Testis (tissue), 2 donors: Measurements from ENCODE around the gene IQSEC1.

Source experiments
- POLR2A ChIP-seq: fragments of 450-650 bp; IDR thresholded peaks from one replicate; pipeline ENCODE4 v1.6.1; 2017; ENCODE audit warnings: antibody characterized with exemption, mild to moderate bottlenecking, moderate library complexity
- TF ChIP-seq, protein P1 (sequence below), 3 experiments: fragments of 450-650 bp in 2 of 3; fragments of 200-600 bp in 1 of 3; sonication (generic) in 1 of 3; IDR thresholded peaks; one replicate each; pipeline ENCODE4 v1.5.1; 2016 to 2019; ENCODE audit warnings: antibody characterized with exemption in 3 of 3, mild to moderate bottlenecking in 2 of 3, moderate library complexity in 1 of 3

DNA sequence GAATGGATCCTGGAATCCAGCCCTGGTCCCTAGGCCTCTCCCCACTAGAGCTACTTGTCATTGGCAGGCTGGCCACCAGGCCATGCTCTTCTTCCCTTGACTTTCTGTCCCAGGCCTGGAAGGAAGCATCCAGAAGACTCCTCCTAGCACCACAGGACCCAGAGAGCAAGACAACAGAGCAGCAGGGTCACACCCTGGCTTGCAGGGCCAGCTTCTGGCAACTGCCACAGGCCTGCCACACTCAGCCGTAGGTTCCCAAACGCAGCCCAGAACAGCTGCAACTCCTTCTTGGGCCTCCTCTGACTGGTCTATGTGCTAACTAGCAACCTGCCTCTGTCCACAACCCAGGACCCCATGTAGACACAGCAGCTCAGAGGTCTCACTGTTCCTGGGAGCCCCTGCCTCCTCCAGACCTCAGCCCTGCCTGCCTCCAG lies 195.1 kb downstream of the IQSEC1 start:
- no peak for TF ChIP-seq POLR2A
- TF ChIP-seq, protein P1, sequence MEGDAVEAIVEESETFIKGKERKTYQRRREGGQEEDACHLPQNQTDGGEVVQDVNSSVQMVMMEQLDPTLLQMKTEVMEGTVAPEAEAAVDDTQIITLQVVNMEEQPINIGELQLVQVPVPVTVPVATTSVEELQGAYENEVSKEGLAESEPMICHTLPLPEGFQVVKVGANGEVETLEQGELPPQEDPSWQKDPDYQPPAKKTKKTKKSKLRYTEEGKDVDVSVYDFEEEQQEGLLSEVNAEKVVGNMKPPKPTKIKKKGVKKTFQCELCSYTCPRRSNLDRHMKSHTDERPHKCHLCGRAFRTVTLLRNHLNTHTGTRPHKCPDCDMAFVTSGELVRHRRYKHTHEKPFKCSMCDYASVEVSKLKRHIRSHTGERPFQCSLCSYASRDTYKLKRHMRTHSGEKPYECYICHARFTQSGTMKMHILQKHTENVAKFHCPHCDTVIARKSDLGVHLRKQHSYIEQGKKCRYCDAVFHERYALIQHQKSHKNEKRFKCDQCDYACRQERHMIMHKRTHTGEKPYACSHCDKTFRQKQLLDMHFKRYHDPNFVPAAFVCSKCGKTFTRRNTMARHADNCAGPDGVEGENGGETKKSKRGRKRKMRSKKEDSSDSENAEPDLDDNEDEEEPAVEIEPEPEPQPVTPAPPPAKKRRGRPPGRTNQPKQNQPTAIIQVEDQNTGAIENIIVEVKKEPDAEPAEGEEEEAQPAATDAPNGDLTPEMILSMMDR (IDR thresholded peaks at IDR 0.05), result no peak
